ENCODE results near the gene PCDHB11.
"Not testable (repeated sequence)": the region's sequence is repeated elsewhere in the genome, so short reads cannot be mapped to it uniquely, and the experiment has no call there.

DNA sequence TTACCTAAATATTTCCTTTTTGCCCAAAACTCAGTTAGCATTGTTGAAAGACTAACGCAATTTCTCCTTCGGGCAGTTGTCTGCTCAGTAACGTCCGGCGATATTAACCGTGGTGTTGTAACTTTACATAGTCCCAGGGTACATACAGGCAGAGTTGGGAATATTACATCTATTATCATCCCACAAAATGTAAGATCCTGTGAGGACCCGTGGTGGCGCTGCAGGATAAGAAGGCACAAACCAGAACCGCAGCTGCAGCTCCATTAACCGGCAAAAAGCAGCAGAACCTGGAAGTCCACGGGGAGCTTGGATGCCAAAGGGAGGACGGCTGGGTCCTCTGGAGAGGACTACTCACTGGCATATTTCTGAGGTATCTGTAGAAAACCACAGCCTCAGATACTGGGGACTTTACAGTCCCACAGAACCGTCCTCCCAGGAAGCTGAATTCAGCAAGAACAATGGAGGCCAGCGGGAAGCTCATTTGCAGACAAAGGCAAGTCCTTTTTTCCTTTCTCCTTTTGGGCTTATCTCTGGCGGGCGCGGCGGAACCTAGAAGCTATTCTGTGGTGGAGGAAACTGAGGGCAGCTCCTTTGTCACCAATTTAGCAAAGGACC is 21.7 kb upstream of the PCDHB11 start, which contains the start of gene PCDHB8:
- TF ChIP-seq, protein P1, sequence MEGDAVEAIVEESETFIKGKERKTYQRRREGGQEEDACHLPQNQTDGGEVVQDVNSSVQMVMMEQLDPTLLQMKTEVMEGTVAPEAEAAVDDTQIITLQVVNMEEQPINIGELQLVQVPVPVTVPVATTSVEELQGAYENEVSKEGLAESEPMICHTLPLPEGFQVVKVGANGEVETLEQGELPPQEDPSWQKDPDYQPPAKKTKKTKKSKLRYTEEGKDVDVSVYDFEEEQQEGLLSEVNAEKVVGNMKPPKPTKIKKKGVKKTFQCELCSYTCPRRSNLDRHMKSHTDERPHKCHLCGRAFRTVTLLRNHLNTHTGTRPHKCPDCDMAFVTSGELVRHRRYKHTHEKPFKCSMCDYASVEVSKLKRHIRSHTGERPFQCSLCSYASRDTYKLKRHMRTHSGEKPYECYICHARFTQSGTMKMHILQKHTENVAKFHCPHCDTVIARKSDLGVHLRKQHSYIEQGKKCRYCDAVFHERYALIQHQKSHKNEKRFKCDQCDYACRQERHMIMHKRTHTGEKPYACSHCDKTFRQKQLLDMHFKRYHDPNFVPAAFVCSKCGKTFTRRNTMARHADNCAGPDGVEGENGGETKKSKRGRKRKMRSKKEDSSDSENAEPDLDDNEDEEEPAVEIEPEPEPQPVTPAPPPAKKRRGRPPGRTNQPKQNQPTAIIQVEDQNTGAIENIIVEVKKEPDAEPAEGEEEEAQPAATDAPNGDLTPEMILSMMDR (conservative IDR thresholded peaks at IDR 0.05; ENCODE audit: low read depth in 2 of 2): peak; percentile 75 to 98
- peak; percentile 23; the same call in 1 of the 2 replicates for TF ChIP-seq NANOG (IDR thresholded peaks at IDR 0.05; ENCODE audit: borderline replicate concordance)
- TF ChIP-seq REST (IDR thresholded peaks at IDR 0.05; ENCODE audit: unreplicated experiment); EZH2phosphoT487 (IDR thresholded peaks at IDR 0.05; ENCODE audit: unreplicated experiment); POLR2AphosphoS5 (IDR thresholded peaks at IDR 0.05; ENCODE audit: low read depth): not testable (repeated sequence)
